Uterus (tissue), 4 donors: Measurements from ENCODE around the gene THY1. TPM values are rescaled to one million over a fixed set of nuclear protein-coding genes. Genes with fewer than 3 reads are reported as not detected.
"Not testable (repeated sequence)": the region's sequence is repeated elsewhere in the genome, so short reads cannot be mapped to it uniquely, and the experiment has no call there.

Source experiments
- DNase-seq, 2 donors: peaks; one replicate each; pipeline ENCODE4 v3.0.0-alpha.2; 2019 to 2020
- H3K27ac ChIP-seq, 2 donors: fragments of 200-600 bp; sonication (generic); 1 replicate in 1 of 2; 2 replicates in 1 of 2; pipeline ENCODE4 v1.5.1; 2016 to 2018
- H3K27me3 ChIP-seq, 2 donors: fragments of 200-600 bp; sonication (generic); one replicate each; pipeline ENCODE4 v1.5.1; 2018 to 2019; ENCODE audit warnings: control low read depth in 1 of 2
- H3K36me3 ChIP-seq, 2 donors: fragments of 200-600 bp; sonication (generic); one replicate each; pipeline ENCODE4 v1.5.1; 2019; ENCODE audit warnings: control low read depth in 1 of 2
- H3K4me1 ChIP-seq, 2 donors: fragments of 200-600 bp; sonication (generic); one replicate each; pipeline ENCODE4 v1.5.1; 2018 to 2019; ENCODE audit warnings: control low read depth in 1 of 2
- H3K4me3 ChIP-seq, 2 donors: fragments of 200-600 bp; sonication (generic); 1 replicate in 1 of 2; 2 replicates in 1 of 2; pipeline ENCODE4 v1.5.1; 2018 to 2019; ENCODE audit warnings: mild to moderate bottlenecking in 1 of 2
- H3K9me3 ChIP-seq, 2 donors: fragments of 200-600 bp; sonication (generic); one replicate each; pipeline ENCODE4 v1.5.1; 2019; ENCODE audit warnings: control low read depth in 1 of 2
- POLR2A ChIP-seq, 2 donors: fragments of 450-650 bp; IDR thresholded peaks; one replicate each; pipeline ENCODE4 v1.6.1; 2016; ENCODE audit warnings: antibody characterized with exemption in 2 of 2, mild to moderate bottlenecking in 1 of 2, moderate library complexity in 1 of 2
- intact Hi-C: fragments of 100-400 bp; cut with DNase I; formaldehyde crosslinking; loops from one replicate; pipeline ENCODE4 v1.15.1; 2023; ENCODE audit warnings: low total_unique reads
- total RNA-seq, 4 donors: library from RNA; depleted of rRNA in 3 of 4; stranded (reverse); fragments of >200 nt in 3 of 4; gene quantifications; one replicate each; pipeline versions ENCODE4 v1.1.0 to v1.2.4, GENCODE V29; 2014 to 2023
- TF ChIP-seq, protein P1 (sequence below), 4 experiments: fragments of 200-600 bp in 2 of 4; fragments of 450-650 bp in 2 of 4; sonication (generic) in 2 of 4; IDR thresholded peaks; one replicate each; pipeline ENCODE4 v1.5.1; 2016 to 2019; ENCODE audit warnings: antibody characterized with exemption in 4 of 4, mild to moderate bottlenecking in 2 of 4, moderate library complexity in 1 of 4
- donor health status: DM: yes; HTN: yes; CAD: no.

Gene THY1
- total RNA-seq, 4 donors from 2014 or later = 10.7 to 88.9 (median 41.3) TPM

DNA sequence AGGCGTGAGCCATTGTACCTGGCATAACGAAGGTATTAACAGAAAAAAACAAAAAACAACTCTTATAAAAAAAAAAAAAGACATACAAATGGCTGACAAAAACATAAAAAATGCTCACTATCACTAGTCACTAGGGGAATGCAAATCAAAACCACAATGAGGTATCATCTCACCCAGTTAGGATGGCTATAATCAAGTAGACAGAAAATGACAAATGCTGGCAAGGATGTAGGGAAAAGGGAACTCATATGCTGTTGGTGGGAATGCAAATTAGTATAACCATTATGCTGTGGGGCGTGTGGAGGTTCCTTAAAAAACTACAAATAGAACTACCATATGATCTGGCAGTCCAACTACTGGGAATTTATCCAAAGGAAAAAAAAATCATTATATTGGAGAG lies 17.0 kb downstream of the THY1 start:
- Histone ChIP-seq H3K27me3 (no peaks in the 10 kb centered on the region), H3K36me3 (no peaks in the 10 kb centered on the region), H3K27ac (no peak overlapping the region), H3K9me3 (peaks cover 0 to 2% of the 10 kb centered on the region in 2 donors), H3K4me1 (no peaks in the 10 kb centered on the region), H3K4me3 (no peak overlapping the region)
- DNase-seq = no peak
- TF ChIP-seq, protein P1, sequence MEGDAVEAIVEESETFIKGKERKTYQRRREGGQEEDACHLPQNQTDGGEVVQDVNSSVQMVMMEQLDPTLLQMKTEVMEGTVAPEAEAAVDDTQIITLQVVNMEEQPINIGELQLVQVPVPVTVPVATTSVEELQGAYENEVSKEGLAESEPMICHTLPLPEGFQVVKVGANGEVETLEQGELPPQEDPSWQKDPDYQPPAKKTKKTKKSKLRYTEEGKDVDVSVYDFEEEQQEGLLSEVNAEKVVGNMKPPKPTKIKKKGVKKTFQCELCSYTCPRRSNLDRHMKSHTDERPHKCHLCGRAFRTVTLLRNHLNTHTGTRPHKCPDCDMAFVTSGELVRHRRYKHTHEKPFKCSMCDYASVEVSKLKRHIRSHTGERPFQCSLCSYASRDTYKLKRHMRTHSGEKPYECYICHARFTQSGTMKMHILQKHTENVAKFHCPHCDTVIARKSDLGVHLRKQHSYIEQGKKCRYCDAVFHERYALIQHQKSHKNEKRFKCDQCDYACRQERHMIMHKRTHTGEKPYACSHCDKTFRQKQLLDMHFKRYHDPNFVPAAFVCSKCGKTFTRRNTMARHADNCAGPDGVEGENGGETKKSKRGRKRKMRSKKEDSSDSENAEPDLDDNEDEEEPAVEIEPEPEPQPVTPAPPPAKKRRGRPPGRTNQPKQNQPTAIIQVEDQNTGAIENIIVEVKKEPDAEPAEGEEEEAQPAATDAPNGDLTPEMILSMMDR (IDR thresholded peaks at IDR 0.05) = no peak
- TF ChIP-seq POLR2A (IDR thresholded peaks at IDR 0.05) = no peak
- intact Hi-C loops = no loop called here

DNA sequence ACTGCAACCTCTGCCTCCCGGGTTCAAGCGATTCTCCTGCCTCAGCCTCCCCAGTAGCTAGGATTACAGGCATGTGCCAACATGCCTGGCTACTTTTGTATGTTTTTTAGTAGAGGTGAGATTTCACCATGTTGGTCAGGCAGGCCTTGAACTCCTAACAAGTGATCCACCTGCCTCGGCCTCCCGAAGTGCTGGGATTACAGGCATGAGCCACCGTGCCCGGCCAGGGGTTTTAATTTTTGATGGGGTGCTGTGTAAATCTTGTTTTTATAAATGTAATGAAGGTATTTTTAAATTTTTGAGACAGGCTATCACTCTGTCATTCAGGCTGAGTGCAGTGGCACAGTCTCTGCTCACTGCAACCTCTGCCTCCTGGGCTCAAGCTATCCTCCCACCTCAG lies 17.5 kb downstream of the THY1 start:
- H3K4me1 ChIP-seq, H3K36me3 ChIP-seq, H3K4me3 ChIP-seq, DNase-seq, H3K9me3 ChIP-seq, intact Hi-C loops, H3K27ac ChIP-seq, H3K27me3 ChIP-seq: not testable (repeated sequence)

DNA sequence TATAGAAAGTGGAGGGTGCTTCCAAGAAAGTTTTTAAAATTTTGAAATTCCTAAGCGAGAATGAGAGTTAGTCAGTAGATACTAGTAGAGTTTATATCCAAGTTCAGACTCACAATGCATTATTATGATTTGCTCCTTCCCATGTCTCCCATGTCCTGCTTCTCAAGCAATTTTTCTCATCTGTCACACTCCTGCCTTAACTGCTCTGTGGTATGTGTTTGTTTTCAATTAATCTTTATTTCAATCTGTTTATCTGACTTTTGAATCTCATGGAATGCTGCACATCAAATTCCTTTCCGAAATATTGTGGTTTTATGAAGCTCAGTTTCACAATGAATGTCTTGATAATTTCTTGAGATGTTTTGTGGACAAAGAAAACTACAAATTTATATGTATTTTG lies 18.1 kb downstream of the THY1 start:
- H3K4me3 ChIP-seq = no peak overlapping the region
- H3K27ac ChIP-seq = no peak overlapping the region
- no peaks in the 10 kb centered on the region for H3K36me3 ChIP-seq
- H3K4me1 ChIP-seq = no peaks in the 10 kb centered on the region
- H3K27me3 ChIP-seq = no peaks in the 10 kb centered on the region
- TF ChIP-seq, protein P1 (IDR thresholded peaks at IDR 0.05) = no peak
- TF ChIP-seq POLR2A (IDR thresholded peaks at IDR 0.05) = no peak
- DNase-seq = no peak
- H3K9me3 ChIP-seq = peaks cover 0 to 12% of the 10 kb centered on the region in 2 donors
- intact Hi-C loops = no loop called here

DNA sequence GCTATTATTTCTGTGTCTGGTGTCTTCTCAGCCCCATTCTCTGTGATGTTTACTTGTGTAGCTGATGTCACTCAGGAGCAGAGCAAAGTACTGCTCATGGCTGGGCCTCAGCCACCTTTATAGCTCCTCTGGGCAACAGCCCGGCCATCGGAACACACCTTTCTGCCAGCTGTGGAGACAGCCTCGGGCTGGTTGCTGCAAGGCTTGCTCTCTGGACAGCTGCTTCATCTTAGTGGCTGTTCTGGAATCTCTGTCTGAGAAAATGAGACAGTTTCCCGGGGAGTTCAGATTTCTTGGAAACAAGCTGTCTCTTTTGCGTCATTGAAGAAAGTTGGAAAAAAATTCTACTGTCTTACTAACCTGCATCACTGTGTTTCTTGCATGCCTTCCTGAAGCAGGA lies 20.0 kb downstream of the THY1 start:
- Histone ChIP-seq H3K27me3 (no peaks in the 10 kb centered on the region), H3K9me3 (peaks cover 0 to 16% of the 10 kb centered on the region in 2 donors), H3K4me3 (no peak overlapping the region), H3K4me1 (no peaks in the 10 kb centered on the region), H3K27ac (no peak overlapping the region), H3K36me3 (no peaks in the 10 kb centered on the region)
- no peak for TF ChIP-seq POLR2A (IDR thresholded peaks at IDR 0.05)
- TF ChIP-seq, protein P1 (IDR thresholded peaks at IDR 0.05) = no peak
- intact Hi-C loops = no loop called here
- no peak for DNase-seq

DNA sequence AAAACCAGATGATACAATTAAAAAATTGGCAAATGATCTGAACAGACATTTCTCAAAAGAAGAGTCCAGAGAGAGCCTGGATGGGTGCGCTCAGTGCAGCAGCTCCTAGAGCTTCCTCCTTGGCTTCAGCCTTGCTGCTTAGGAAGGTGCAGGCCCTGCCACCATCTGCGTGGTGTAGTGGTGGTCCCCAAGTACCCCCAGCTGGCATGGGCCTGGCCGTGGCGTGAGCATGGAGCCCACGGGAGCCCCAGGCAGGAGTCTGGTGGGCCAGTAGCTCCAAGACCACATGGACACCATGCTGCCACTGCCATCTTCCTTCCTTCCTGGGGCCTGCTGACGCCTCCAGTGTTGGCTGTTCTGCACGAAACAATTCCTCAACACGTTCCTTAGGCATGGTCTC lies 20.5 kb downstream of the THY1 start:
- DNase-seq = no peak
- Histone ChIP-seq H3K36me3 (no peaks in the 10 kb centered on the region), H3K27ac (no peak overlapping the region), H3K27me3 (no peaks in the 10 kb centered on the region), H3K9me3 (peaks cover 0 to 19% of the 10 kb centered on the region in 2 donors), H3K4me1 (no peaks in the 10 kb centered on the region), H3K4me3 (no peak overlapping the region)
- TF ChIP-seq POLR2A (IDR thresholded peaks at IDR 0.05) = no peak
- TF ChIP-seq, protein P1 (IDR thresholded peaks at IDR 0.05) = no peak
- intact Hi-C loops = no loop called here

DNA sequence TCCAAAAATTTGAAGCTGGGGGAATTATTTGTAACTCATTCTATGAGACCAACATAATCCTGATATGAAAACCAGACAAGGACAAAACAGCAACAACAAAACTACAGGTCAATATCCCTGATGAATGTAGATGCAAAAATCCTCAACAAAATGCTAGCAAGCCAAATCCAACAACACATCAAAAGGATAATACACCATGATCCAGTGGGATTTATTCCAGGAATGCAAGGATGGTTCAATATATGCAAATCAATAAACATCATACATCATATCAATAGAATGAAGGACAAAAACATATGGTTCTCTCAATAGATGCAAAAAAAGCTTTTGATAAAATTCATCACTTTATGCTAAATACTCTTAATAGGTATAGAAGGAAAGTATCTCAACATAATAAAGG lies 22.1 kb downstream of the THY1 start:
- Histone ChIP-seq H3K36me3 (no peaks in the 10 kb centered on the region), H3K27me3 (no peaks in the 10 kb centered on the region), H3K4me1 (no peaks in the 10 kb centered on the region), H3K4me3 (no peak overlapping the region), H3K9me3 (peaks cover 0 to 19% of the 10 kb centered on the region in 2 donors), H3K27ac (no peak overlapping the region)
- intact Hi-C loops = no loop called here
- DNase-seq = no peak
- TF ChIP-seq POLR2A (IDR thresholded peaks at IDR 0.05) = no peak
- TF ChIP-seq, protein P1 (IDR thresholded peaks at IDR 0.05) = no peak
